Loucy (cell line): ENCODE results near the gene NBPF4.
"Not testable (repeated sequence)": the region's sequence is repeated elsewhere in the genome, so short reads cannot be mapped to it uniquely, and the experiment has no call there.

Experiments
- EZH2phosphoT487 ChIP-seq: fragments of 200-600 bp; IDR thresholded peaks from 2 replicates; pipeline ENCODE4 v1.6.1; 2018; ENCODE audit warnings: antibody characterized with exemption, mild to moderate bottlenecking, moderate library complexity, borderline replicate concordance
- TF ChIP-seq, protein P1 (sequence below): fragments of 200-600 bp; sonication (generic); conservative IDR thresholded peaks from 2 replicates; pipeline ENCODE4 v1.5.1; 2014; ENCODE audit warnings: mild to moderate bottlenecking, antibody characterized with exemption, low read length

DNA sequence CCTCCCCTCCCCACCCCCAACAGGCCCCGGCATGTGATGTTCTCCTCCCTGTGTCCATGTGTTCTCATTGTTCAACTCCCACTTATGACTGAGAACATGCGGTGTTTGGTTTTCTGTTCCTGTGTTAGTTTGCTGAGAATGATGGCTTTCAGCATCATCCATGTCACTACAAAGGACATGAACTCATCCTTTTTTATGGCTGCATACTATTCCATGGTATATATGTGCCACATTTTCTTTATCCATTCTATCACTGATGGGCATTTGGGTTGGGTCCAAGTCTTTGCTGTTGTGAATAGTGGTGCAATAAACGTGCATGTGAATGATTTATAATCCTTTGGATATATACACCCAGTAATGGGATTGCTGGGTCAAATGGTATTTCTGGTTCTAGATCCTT is 40.3 kb downstream of the NBPF4 start:
- TF ChIP-seq, protein P1, sequence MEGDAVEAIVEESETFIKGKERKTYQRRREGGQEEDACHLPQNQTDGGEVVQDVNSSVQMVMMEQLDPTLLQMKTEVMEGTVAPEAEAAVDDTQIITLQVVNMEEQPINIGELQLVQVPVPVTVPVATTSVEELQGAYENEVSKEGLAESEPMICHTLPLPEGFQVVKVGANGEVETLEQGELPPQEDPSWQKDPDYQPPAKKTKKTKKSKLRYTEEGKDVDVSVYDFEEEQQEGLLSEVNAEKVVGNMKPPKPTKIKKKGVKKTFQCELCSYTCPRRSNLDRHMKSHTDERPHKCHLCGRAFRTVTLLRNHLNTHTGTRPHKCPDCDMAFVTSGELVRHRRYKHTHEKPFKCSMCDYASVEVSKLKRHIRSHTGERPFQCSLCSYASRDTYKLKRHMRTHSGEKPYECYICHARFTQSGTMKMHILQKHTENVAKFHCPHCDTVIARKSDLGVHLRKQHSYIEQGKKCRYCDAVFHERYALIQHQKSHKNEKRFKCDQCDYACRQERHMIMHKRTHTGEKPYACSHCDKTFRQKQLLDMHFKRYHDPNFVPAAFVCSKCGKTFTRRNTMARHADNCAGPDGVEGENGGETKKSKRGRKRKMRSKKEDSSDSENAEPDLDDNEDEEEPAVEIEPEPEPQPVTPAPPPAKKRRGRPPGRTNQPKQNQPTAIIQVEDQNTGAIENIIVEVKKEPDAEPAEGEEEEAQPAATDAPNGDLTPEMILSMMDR: not testable (repeated sequence)
- not testable (repeated sequence) for TF ChIP-seq EZH2phosphoT487
